Activated CD4-positive, alpha-beta T cell treated with anti-CD3 and anti-CD28 coated beads for 36 hours (primary cell): ENCODE data around the gene RBMS2. TPM values are rescaled to one million over a fixed set of nuclear protein-coding genes. Genes with fewer than 3 reads are reported as not detected.
"Not testable (repeated sequence)": the region's sequence is repeated elsewhere in the genome, so short reads cannot be mapped to it uniquely, and the experiment has no call there.

Experiments used
- ATAC-seq: fragments of 200-7000 bp; cut with Tn5 transposase; one replicate; pipeline ENCODE4 v1.10.0; 2021; ENCODE audit warnings: mild to moderate bottlenecking, moderate library complexity
- CTCF ChIA-PET: fragments of 350-600 bp; sonication (Branson Sonifier 250); formaldehyde crosslinking; loops from one replicate; lab custom pipeline; 2021; ENCODE audit warnings: antibody characterized with exemption; lab: Charles Lee
- POLR2A ChIA-PET: fragments of 350-600 bp; sonication (Branson Sonifier 250); formaldehyde crosslinking; loops from one replicate; lab custom pipeline; 2021; ENCODE audit warnings: antibody characterized with exemption, inconsistent platforms; lab: Charles Lee
- DNase-seq: peaks from one replicate; pipeline ENCODE4 v3.0.0-alpha.2; 2020
- H3K27ac Mint-ChIP-seq: one replicate; pipeline ENCODE4 v1.8.0; 2021; ENCODE audit warnings: mixed read lengths
- H3K27me3 Mint-ChIP-seq: one replicate; pipeline ENCODE4 v1.8.0; 2021; ENCODE audit warnings: mixed read lengths
- H3K36me3 Mint-ChIP-seq: one replicate; pipeline ENCODE4 v1.8.0; 2021; ENCODE audit warnings: low read depth, mixed read lengths
- H3K4me1 Mint-ChIP-seq: one replicate; pipeline ENCODE4 v1.8.0; 2021; ENCODE audit warnings: mixed read lengths
- H3K4me3 Mint-ChIP-seq: one replicate; pipeline ENCODE4 v1.8.0; 2021; ENCODE audit warnings: mild to moderate bottlenecking, moderate library complexity, mixed read lengths
- H3K9me3 Mint-ChIP-seq: one replicate; pipeline ENCODE4 v1.8.0; 2021; ENCODE audit warnings: low read depth, mixed read lengths
- intact Hi-C, 2 experiments: fragments of 100-400 bp; cut with DNase I in 1 of 2; cut with micrococcal nuclease in 1 of 2; formaldehyde crosslinking; loops; one replicate each; pipeline versions ENCODE4 v1.14.2 to v1.15.1; 2022 to 2024; cut with DNase I, micrococcal nuclease
- total RNA-seq, 2 experiments: library from RNA; stranded (reverse); gene quantifications; one replicate each; pipeline ENCODE4 v1.2.3, GENCODE V29; 2021

Gene RBMS2
- total RNA-seq, 2 experiments from 2014 or later: 5.0 to 7.0 TPM

DNA sequence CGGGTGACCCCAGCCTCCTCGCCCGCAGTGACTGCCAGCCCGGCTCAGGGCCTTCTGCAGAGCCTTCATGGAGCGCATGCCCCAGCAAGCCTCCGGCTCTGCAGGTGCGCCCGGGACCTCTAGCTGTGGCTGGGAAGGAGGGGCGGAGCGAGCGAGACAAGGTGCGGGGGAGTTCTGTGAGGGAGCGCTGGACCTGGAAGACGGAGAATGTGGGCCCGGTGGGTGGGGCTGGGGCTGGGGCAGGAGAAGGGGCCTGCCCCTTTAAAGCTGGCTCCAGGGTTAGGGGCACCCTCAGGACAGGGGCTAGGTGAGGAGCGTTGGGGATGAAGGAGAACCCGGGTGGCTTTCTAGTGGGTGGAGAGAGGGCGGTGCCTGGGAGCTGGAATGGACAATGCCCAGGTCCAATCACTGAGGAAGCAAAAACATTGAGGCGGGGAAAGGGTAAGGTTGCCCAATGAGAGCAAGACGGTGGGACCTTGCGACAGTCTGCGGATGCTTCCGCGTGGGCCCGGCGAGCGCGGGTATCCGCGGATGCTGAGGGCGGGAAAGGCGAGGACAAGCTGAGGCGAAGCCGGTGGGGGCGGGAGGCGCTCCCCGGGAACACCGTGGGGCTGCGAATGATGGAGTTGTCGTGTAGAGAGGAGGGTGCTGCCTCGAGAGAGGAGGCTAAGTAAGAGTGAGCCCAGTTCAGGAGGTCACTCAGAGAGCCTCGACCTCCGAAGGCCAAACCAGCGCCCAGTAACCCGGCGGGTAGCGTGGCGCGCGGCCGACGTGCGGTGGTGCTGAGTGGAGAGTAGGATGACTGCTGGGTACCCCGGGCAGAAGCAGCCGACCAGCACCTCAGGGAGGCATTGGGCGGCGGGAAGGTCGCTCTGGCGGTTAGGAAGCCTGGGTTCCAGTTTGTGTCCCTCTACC lies 33.3 kb upstream of the RBMS2 start, which contains the start of gene GLS2:
Gene GLS2, minus strand, starts transcription at position 121 of the 915 bp plus-strand sequence. Its CDS starts 43 bp downstream, at position 78.
- peak; percentile 97 for ATAC-seq
- peaks cover 34% of the 10 kb centered on the region for H3K27me3 Mint-ChIP-seq
- H3K4me1 Mint-ChIP-seq: peaks cover 16% of the 10 kb centered on the region
- no peaks in the 10 kb centered on the region for H3K36me3 Mint-ChIP-seq
- peak; percentile 85 for DNase-seq
- ChIA-PET POLR2A (interaction anchor here (0.8 to 1.1 kb wide), 3 partner anchors 10 to 1120 kb away, joined by 3 to 7 read pairs (median 4); no protein-coding TSS in a partner anchor), CTCF (interaction anchor here (0.6 to 1.8 kb wide), 7 partner anchors 8 to 423 kb away, joined by 3 to 5 read pairs (median 3); no protein-coding TSS in a partner anchor)
- H3K27ac Mint-ChIP-seq: peak within 1 kb of the TSS; percentile 73
- no peaks in the 10 kb centered on the region for H3K9me3 Mint-ChIP-seq
- intact Hi-C loops: loop anchor here in 1 of 2 experiments (1.0 kb wide), 2 partner anchors 20 to 39 kb away; partner anchors contain the start of genes SPRYD4 and TIMELESS
- peak within 1 kb of the TSS; percentile 74 for H3K4me3 Mint-ChIP-seq

DNA sequence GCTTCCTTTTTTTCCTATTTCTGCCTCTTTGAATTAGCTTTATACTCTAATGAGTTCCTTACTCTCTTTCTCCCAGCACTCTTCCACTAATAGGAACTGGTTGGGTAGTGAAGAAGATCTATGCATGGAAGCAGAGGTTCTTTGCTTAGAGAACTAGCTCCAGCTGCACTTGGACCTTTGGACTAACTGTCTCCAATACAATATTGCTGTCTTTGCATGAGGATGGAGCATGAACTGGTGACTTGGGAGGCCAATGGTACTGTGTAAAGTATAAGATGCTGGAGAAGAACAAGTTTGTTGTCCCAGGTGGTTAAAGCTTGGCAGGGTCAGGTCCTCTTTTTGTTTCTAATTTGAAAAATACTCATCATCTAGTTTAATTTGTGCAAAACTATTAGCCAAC lies 31.3 kb upstream of the RBMS2 start:
- H3K4me1 Mint-ChIP-seq: peaks cover 16% of the 10 kb centered on the region

DNA sequence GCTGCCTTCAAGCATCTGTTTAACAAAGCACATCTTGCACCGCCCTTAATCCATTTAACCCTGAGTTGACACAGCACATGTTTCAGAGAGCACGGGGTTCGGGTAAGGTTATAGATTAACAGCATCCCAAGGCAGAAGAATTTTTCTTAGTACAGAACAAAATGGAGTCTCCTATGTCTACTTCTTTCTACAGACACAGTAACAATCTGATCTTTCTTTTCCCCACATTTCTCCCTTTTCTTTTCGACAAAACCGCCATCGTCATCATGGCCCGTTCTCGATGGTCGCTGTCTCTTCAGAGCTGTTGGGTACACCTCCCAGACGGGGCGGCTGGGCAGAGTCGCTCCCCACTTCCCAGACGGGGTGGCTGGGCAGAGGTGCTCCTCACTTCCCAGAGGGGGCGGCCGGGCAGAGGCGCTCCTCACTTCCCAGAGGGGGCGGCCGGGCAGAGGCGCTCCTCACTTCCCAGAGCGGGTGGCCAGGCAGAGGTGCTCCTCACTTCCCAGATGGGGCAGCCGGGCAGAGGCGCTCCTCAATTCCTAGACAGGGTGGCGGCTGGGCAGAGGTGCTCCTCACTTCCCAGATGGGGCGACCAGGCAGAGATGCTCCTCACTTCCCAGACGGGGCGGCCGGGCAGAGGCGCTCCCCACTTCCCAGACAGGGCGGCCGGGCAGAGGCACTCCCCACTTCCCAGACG lies 28.1 kb upstream of the RBMS2 start:
- H3K4me1 Mint-ChIP-seq, POLR2A ChIA-PET, H3K27ac Mint-ChIP-seq, ATAC-seq, CTCF ChIA-PET, H3K4me3 Mint-ChIP-seq, DNase-seq, H3K9me3 Mint-ChIP-seq, intact Hi-C loops, H3K36me3 Mint-ChIP-seq: not testable (repeated sequence)
- peaks cover 26% of the 10 kb centered on the region for H3K27me3 Mint-ChIP-seq

More for the DNA sequence above, 31.3 kb upstream of the RBMS2 start:
- DNase-seq (no peak), ATAC-seq (no peak)
- Mint-ChIP-seq H3K27ac (no peak overlapping the region), H3K27me3 (peaks cover 34% of the 10 kb centered on the region), H3K36me3 (no peaks in the 10 kb centered on the region), H3K9me3 (no peaks in the 10 kb centered on the region), H3K4me3 (no peak overlapping the region)
- intact Hi-C loops: no loop called here
- CTCF ChIA-PET: interaction anchor here (2.2 to 3.1 kb wide), 3 partner anchors 11 to 26 kb away, joined by 8 read pairs; no protein-coding TSS in a partner anchor
- POLR2A ChIA-PET: no interaction called here

DNA sequence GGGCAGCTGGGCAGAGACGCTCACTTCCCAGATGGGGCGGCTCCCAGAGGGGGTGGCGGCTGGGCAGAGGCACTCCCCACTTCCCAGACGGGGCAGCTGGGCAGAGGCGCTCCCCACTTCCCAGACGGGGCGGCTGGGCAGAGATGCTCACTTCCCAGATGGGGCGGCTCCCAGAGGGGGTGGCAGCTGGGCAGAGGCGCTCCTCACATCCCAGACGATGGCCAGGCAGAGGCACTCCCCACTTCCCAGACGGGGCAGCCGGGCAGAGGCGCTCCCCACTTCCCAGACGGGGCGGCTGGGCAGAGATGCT lies 27.6 kb upstream of the RBMS2 start:
- H3K4me1 Mint-ChIP-seq, DNase-seq, CTCF ChIA-PET, intact Hi-C loops, POLR2A ChIA-PET, ATAC-seq, H3K4me3 Mint-ChIP-seq, H3K36me3 Mint-ChIP-seq, H3K9me3 Mint-ChIP-seq, H3K27ac Mint-ChIP-seq: not testable (repeated sequence)
- peaks cover 20% of the 10 kb centered on the region for H3K27me3 Mint-ChIP-seq

DNA sequence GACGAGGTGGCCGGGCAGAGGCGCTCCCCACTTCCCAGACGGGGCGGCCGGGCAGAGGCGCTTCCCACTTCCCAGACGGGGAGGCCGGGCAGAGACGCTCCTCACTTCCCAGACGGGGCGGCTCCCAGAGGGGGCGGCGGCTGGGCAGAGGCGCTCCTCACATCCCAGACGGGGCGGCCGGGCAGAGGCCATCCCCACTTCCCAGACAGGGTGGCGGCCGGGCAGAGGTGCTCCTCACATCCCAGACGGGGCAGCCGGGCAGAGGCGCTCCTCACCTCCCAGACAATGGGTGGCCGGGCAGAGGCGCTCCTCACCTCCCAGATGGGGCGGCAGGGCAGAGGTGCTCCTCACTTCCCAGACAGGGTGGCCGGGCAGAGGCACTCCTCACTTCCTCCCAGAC lies 27.1 kb upstream of the RBMS2 start:
- H3K27ac Mint-ChIP-seq, H3K9me3 Mint-ChIP-seq, intact Hi-C loops, POLR2A ChIA-PET, CTCF ChIA-PET, DNase-seq, H3K4me3 Mint-ChIP-seq, H3K36me3 Mint-ChIP-seq, H3K4me1 Mint-ChIP-seq, ATAC-seq: not testable (repeated sequence)
- H3K27me3 Mint-ChIP-seq: peaks cover 17% of the 10 kb centered on the region

DNA sequence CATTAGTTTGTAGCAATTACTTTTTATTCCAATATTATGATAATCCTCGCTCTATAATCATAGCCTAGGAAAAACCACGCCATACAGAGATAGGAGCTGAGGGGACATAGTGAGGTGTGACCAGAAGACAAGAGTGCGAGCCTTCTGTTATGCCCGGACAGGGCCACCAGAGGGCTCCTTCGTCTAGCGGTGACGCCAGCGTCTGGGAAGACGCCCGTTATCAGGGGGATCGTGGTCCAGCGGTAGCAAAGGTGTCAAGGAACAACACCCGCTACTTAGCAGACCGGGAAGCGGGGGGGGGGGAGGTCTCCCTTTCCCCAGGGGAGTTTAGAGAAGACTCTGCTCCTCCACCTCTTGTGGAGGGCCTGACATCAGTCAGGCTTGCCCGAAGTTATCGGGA lies 24.9 kb upstream of the RBMS2 start:
- H3K4me3 Mint-ChIP-seq, H3K27ac Mint-ChIP-seq, H3K4me1 Mint-ChIP-seq, H3K27me3 Mint-ChIP-seq, intact Hi-C loops, H3K36me3 Mint-ChIP-seq, ATAC-seq, POLR2A ChIA-PET, H3K9me3 Mint-ChIP-seq: not testable (repeated sequence)
- DNase-seq: peak; percentile 71
- CTCF ChIA-PET: interaction anchor here (0.7 to 1.4 kb wide), 6 partner anchors 9 to 84 kb away, joined by 3 to 5 read pairs (median 4); partner anchors contain the start of genes GLS2 and RBMS2

DNA sequence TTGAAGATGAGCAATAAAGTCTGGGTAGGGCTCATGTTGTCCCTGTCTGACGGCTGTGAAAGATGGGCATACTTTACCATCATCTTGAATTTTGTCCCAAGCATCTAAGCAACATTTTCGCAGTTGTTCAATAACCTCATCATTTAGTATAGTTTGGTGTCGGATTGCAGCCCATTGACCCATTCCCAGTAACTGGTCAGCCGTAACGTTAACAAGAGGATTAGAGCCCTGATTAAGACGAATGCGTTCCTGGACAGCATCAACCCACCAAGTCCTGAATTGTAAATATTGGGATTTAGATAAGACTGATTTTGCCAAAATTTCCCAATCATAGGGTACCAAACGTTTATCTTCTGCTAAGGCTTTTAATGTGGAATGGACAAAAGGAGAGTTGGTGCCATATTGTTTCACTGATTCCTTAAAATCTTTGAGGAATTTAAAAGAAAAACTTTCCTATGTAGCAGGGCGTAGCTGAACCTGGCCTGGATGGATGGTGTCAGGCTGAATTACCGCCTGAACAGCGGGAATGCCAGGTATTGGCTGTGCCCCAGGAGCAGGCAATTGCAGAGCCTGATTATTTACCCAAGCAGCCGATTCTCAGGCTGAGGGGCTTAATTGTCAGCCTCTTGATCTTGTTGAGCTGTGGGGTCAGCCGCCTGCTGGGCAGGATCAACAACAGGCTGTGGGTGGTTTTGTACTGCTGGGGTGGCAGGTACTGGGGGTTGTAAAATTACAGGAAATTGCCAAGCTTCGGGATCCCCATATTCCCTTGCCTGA lies 23.3 kb upstream of the RBMS2 start:
- ATAC-seq, POLR2A ChIA-PET, H3K9me3 Mint-ChIP-seq, H3K36me3 Mint-ChIP-seq, intact Hi-C loops, H3K4me1 Mint-ChIP-seq, H3K4me3 Mint-ChIP-seq, H3K27ac Mint-ChIP-seq, H3K27me3 Mint-ChIP-seq, DNase-seq: not testable (repeated sequence)
- CTCF ChIA-PET: interaction anchor here (0.6 to 0.9 kb wide), 3 partner anchors 14 to 140 kb away, joined by 3 to 4 read pairs (median 3); no protein-coding TSS in a partner anchor

DNA sequence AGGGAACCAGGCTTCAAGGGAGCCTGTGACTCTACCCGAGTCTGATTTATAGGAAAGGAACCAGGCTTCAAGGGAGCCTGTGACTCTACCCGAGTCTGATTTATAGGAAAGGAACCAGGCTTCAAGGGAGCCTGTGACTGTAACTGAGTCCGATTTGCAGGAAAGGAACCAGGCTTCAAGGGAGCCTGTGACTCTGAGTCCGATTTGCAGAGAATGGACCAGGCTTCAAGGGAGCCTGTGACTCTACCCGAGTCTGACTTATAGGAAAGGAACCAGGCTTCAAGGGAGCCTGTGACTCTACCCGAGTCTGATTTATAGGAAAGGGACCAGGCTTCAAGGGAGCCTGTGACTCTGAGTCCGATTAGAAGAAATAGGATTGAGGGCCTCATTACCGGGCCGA lies 22.2 kb upstream of the RBMS2 start:
- ATAC-seq, H3K36me3 Mint-ChIP-seq, CTCF ChIA-PET, H3K4me3 Mint-ChIP-seq, H3K4me1 Mint-ChIP-seq, H3K9me3 Mint-ChIP-seq, DNase-seq, POLR2A ChIA-PET, intact Hi-C loops, H3K27me3 Mint-ChIP-seq, H3K27ac Mint-ChIP-seq: not testable (repeated sequence)

DNA sequence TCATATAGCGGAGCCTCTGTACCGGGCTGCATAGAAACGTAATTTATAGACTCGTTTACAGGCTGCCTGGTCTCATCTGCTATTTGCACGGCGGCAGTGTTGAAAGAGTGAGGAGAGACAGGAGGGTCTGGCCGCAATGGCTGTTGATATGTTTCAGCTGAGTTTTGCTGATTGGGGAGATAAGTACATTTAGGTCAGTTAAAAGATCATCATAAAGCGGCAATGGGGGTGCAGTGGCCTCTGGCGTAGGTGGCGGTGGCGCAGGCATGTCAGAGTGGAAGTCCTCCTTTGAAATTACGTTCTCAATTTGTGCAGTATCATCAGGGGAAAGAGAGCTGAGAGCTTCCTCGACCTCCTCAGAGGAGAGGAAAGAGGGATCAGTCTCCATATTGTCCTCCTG lies 21.7 kb upstream of the RBMS2 start:
- DNase-seq, POLR2A ChIA-PET, H3K36me3 Mint-ChIP-seq, H3K4me1 Mint-ChIP-seq, ATAC-seq, H3K4me3 Mint-ChIP-seq, H3K27ac Mint-ChIP-seq, H3K9me3 Mint-ChIP-seq, H3K27me3 Mint-ChIP-seq, intact Hi-C loops: not testable (repeated sequence)
- CTCF ChIA-PET: interaction anchor here (0.6 kb wide), 1 partner anchor 113 kb away, joined by 3 read pairs; no protein-coding TSS in a partner anchor

DNA sequence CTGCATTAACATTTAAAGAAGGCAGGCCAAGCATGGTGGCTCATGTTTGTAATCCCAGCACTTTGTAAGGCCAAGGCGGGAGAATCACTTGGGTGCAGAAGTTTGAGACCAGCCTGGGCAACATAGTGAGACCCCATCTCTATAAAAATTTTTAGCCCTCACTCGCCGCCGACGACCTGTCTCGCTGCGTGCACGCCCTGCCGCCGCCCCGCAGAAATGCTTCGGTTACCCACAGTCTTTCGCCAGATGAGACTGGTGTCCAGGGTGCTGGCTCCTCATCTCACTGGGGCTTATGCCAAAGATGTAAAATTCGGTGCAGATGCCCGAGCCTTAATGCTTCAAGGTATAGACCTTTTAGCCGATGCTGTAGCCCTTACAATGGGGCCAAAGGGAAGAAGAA lies 10.8 kb upstream of the RBMS2 start:
- Mint-ChIP-seq H3K36me3 (no peaks in the 10 kb centered on the region), H3K27ac (no peak overlapping the region), H3K4me3 (no peak overlapping the region), H3K27me3 (peaks cover 3% of the 10 kb centered on the region), H3K9me3 (no peaks in the 10 kb centered on the region), H3K4me1 (no peaks in the 10 kb centered on the region)
- intact Hi-C loops: no loop called here
- ATAC-seq: no peak
- DNase-seq: no peak
- CTCF ChIA-PET: interaction anchor here (0.6 kb wide), 1 partner anchor 658 kb away, joined by 4 read pairs; no protein-coding TSS in a partner anchor
- POLR2A ChIA-PET: no interaction called here

DNA sequence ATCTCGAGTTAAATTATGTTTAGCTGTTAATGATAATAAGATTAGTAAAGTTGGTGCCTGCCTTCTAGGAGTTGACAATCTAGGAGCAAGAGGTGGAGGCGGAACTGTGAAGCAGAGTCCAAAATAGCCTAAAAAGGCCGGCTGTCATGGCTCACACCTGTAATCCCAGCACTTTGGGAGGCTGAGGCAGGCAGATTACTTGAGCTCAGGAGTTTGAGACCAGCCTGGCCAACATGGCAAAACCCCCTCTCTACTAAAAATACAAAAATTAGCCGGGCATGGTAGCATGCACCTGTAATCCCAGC lies 7.7 kb upstream of the RBMS2 start:
- H3K27me3 Mint-ChIP-seq, ATAC-seq, DNase-seq, H3K36me3 Mint-ChIP-seq, intact Hi-C loops, H3K4me1 Mint-ChIP-seq, H3K9me3 Mint-ChIP-seq, H3K4me3 Mint-ChIP-seq, POLR2A ChIA-PET, H3K27ac Mint-ChIP-seq: not testable (repeated sequence)
- CTCF ChIA-PET: interaction anchor here (0.6 to 5.9 kb wide), 26 partner anchors 8 to 756 kb away, joined by 3 to 100 read pairs (median 5); partner anchors contain the start of gene RBMS2
